ENCODE measurements around the gene PTPRN2. TPM values are rescaled to one million over a fixed set of nuclear protein-coding genes. Genes with fewer than 3 reads are reported as not detected.

Gene PTPRN2
- total RNA-seq, 1 donor from 2014 or later, result 1.8 TPM

- no peak overlapping the region for H3K27ac Mint-ChIP-seq
- intact Hi-C loops (cut with micrococcal nuclease), result no loop called here
- ChIA-PET CTCF (no interaction called here), POLR2A (no interaction called here)
- peaks cover 4% of the 10 kb centered on the region for H3K27me3 Mint-ChIP-seq
- no peak for TF ChIP-seq CTCF (IDR thresholded peaks at IDR 0.05)
- no peak for ATAC-seq (ENCODE audit: low read depth)
- H3K36me3 Mint-ChIP-seq (ENCODE audit: low read depth), result no peaks in the 10 kb centered on the region
- H3K4me3 Mint-ChIP-seq, result no peak overlapping the region
- no peaks in the 10 kb centered on the region for H3K4me1 Mint-ChIP-seq
- no peak for DNase-seq
- H3K9me3 Mint-ChIP-seq, result no peaks in the 10 kb centered on the region
These were observed 58.2 kb downstream of the PTPRN2 start for GRCh38 chr7:158529181-158530096.

GRCh38 chr7:158527915-158528502 is 59.6 kb downstream of the PTPRN2 start:
- ChIA-PET POLR2A (no interaction called here), CTCF (no interaction called here)
- Mint-ChIP-seq H3K4me3 (no peak overlapping the region), H3K36me3 (ENCODE audit: low read depth) (no peaks in the 10 kb centered on the region), H3K27ac (no peak overlapping the region), H3K9me3 (no peaks in the 10 kb centered on the region), H3K4me1 (no peaks in the 10 kb centered on the region), H3K27me3 (peaks cover 2% of the 10 kb centered on the region)
- DNase-seq (no peak), ATAC-seq (ENCODE audit: low read depth) (no peak)
- intact Hi-C loops (cut with micrococcal nuclease), result no loop called here
- TF ChIP-seq CTCF (IDR thresholded peaks at IDR 0.05), result no peak

GRCh38 chr7:158527495-158527894 is 60.1 kb downstream of the PTPRN2 start:
- TF ChIP-seq CTCF (IDR thresholded peaks at IDR 0.05), result no peak
- DNase-seq (no peak), ATAC-seq (ENCODE audit: low read depth) (no peak)
- ChIA-PET POLR2A (no interaction called here), CTCF (no interaction called here)
- Mint-ChIP-seq H3K9me3 (no peaks in the 10 kb centered on the region), H3K36me3 (ENCODE audit: low read depth) (no peaks in the 10 kb centered on the region), H3K27me3 (peaks cover 2% of the 10 kb centered on the region), H3K4me3 (no peak overlapping the region), H3K27ac (no peak overlapping the region), H3K4me1 (no peaks in the 10 kb centered on the region)
- intact Hi-C loops (cut with micrococcal nuclease), result no loop called here

- H3K4me1 Mint-ChIP-seq, result no peaks in the 10 kb centered on the region
- H3K9me3 Mint-ChIP-seq, result no peaks in the 10 kb centered on the region
- H3K4me3 Mint-ChIP-seq, result no peak overlapping the region
- ChIA-PET CTCF (no interaction called here), POLR2A (no interaction called here)
- DNase-seq (no peak), ATAC-seq (ENCODE audit: low read depth) (no peak)
- H3K36me3 Mint-ChIP-seq (ENCODE audit: low read depth), result no peaks in the 10 kb centered on the region
- intact Hi-C loops (cut with micrococcal nuclease), result no loop called here
- no peak overlapping the region for H3K27ac Mint-ChIP-seq
- H3K27me3 Mint-ChIP-seq, result peaks cover 2% of the 10 kb centered on the region
- TF ChIP-seq CTCF (IDR thresholded peaks at IDR 0.05), result no peak
These were observed 60.6 kb downstream of the PTPRN2 start for GRCh38 chr7:158527038-158527437.

GRCh38 chr7:158526531-158526930 is 61.1 kb downstream of the PTPRN2 start:
- TF ChIP-seq CTCF (IDR thresholded peaks at IDR 0.05), result no peak
- Mint-ChIP-seq H3K4me3 (no peak overlapping the region), H3K9me3 (no peaks in the 10 kb centered on the region), H3K27ac (no peak overlapping the region), H3K27me3 (peaks cover 2% of the 10 kb centered on the region), H3K4me1 (no peaks in the 10 kb centered on the region), H3K36me3 (ENCODE audit: low read depth) (no peaks in the 10 kb centered on the region)
- ChIA-PET POLR2A (no interaction called here), CTCF (no interaction called here)
- DNase-seq, result no peak
- no peak for ATAC-seq (ENCODE audit: low read depth)
- intact Hi-C loops (cut with micrococcal nuclease), result no loop called here
